GM19438 (cell line): ENCODE data around the gene C1orf232.

Experiments used
- ATAC-seq: cut with Tn5 transposase; IDR thresholded peaks from one replicate; pipeline ENCODE4 v1.9.1; 2021; ENCODE audit warnings: low read depth; ENCODE audit not compliant: unreplicated experiment

C1orf232 gene

GRCh38 chr1:26180010-26180506 is 11.3 kb upstream of the C1orf232 start:
- ATAC-seq = no peak

- ATAC-seq = no peak
Measured at GRCh38 chr1:26177182-26177684, 8.5 kb upstream of the C1orf232 start, which contains the start of gene CNKSR1. Gene CNKSR1, plus strand, starts transcription at chr1:26177491. Its CDS starts 57 bp downstream, at chr1:26177548.

- ATAC-seq = no peak
Measured at GRCh38 chr1:26175346-26175745, 6.6 kb upstream of the C1orf232 start.

DNA sequence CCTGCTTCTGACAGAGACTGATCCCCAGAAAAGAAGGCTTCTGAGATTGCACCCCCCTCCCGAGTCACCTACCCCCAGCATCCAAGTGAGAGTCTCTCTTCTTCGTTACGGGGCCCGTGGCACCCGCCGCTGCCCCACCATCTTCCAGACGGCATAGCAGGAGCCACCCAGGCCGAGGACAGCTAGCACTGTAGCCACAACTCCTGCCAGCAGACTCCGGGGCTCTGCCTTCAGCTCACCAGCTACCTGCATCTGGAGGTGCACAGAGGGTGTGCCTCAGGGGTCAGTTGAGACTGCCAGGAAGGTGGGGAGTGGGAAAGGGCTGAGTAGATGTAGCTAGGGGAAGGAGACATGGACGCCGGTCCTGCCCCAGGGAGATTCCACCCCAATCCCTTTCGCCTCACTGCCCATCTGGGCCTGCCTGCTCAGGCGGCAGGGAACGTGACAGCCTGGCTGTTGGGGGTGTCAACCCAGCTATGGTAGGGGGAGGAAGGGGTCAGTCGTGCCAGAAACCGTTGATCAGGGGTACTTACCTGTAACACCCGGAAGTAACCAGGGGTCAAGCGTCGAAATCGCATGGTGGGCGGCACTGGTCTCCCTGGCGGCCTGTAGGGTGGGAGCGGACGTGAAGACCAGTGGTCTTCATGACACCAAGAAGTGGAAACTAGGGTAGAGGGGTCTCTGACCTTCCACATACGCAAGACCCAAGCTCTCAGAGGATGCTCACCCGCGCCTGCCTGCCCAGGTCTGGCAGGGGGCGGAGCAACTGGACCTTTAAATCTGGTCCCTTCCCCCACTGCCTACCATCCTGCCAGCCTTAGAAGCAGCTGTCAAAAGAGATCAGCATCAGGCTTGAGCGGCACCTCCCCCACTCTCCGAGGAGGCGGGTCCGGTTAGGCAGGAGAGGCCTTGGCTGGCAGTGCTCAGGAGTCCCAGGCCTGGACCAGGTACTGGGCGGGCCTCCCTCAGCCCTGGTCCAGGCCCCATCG is 2.6 kb upstream of the C1orf232 start, which contains the start of gene ZNF593OS:
Gene ZNF593OS (minus strand): TSS at position 749 of the 989 bp plus-strand sequence. CDS start 171 bp downstream, at position 578.
- ATAC-seq = no peak

DNA sequence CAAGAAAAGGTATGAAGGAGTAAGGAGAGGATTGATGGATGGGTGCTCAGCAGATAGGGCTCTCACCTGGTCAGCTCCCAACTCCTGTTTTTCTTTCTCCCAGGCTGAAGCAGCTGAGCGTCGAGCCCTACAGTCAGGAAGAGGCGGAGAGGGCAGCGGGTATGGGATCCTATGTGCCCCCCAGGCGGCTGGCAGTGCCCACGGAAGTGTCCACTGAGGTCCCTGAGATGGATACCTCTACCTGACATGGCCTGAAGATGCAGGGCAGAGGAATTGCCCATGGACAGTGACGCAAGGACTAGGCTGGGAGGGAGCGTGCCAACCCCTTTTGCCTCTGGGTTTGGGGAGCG is 1.7 kb upstream of the C1orf232 start:
- ATAC-seq = no peak

DNA sequence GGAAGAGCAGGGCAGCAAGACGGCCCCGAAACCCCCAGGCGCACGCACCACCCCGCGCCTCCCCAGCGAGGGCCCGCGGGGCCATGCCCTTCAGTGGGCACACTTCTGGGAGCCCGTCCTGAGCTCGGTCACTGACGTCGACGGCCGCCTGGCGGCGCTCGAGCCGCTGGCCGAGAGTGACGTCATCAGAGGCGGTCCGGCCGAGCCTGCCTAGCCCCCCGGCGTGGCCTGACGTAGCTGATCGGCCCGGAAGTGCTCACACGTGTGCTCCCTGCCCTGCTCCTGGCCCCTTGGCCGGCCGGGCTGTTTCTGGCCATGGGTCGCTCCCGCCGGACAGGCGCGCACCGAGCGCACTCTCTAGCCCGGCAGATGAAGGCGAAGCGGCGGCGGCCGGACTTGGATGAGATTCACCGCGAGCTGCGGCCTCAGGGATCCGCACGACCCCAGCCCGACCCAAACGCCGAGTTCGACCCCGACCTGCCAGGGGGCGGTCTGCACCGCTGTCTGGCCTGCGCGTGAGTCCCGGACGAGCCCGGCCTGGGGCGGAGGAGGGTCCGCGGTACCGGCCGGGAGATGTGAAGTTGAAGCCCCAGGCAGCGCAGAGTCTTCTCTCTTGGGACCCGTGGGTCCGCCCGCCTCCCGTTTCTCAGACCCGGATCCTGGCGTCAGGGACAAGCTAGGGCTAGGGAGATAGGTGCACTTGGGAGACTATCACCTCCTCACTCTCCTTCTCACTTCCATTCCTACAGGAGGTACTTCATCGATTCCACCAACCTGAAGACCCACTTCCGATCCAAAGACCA is 1.1 kb upstream of the C1orf232 start, which contains the start of gene ZNF593:
Gene ZNF593 (plus strand): TSS at position 240 of the 803 bp plus-strand sequence. CDS start 76 bp downstream, at position 316.
- peak; percentile 95 for ATAC-seq

GRCh38 chr1:26169198-26169554 is 413 bp upstream of the C1orf232 start:
- ATAC-seq = no peak

DNA sequence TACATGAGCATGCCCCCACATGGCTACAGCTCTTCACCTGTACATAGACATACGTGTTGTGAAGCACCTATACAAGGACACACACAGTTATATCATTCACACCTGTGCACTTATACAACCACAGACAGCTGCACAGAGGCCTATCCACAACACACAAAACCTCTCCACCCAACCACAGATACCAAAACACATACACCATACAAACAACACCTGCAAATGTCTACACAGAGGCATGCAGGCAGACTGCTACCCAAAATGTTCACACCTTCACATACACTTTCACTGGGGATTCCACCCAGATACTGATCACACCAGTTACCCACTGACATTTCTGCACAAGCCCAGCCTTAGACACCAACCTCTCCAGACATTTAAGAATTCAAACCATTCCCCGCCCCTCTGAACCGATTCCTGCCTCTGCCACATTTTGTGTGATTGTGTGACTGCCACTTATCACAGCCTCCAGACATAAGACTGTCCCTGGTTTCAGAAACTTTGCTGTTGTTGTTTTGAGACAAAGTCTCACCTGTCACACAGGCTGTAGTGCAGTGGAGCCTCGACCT is 2.0 kb downstream of the C1orf232 start:
- no peak for ATAC-seq

GRCh38 chr1:26164861-26165842 is 3.6 kb downstream of the C1orf232 start:
- ATAC-seq = no peak

- no peak for ATAC-seq
Measured at GRCh38 chr1:26164036-26164860, 4.5 kb downstream of the C1orf232 start.

DNA sequence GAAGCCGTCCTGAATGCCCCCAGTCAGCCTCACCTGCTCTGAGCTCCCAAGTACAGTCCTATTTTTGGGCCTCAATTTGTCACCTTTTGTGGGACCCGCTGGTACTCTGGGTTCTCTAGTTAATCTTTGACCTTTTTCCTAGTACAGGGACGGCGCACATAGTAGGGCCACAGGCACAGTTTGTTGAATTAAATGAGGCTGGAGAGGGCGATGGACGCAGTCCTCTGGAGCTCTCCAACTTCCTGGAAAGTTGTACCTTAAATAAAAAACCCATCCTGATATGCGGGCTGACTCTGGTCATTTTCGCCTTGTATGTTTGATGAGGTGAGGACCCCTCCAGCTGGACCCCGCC is 5.1 kb downstream of the C1orf232 start:
- no peak for ATAC-seq

- no peak for ATAC-seq
Measured at GRCh38 chr1:26162220-26162709, 6.5 kb downstream of the C1orf232 start.

- no peak for ATAC-seq
Measured at GRCh38 chr1:26161415-26162219, 7.1 kb downstream of the C1orf232 start.

DNA sequence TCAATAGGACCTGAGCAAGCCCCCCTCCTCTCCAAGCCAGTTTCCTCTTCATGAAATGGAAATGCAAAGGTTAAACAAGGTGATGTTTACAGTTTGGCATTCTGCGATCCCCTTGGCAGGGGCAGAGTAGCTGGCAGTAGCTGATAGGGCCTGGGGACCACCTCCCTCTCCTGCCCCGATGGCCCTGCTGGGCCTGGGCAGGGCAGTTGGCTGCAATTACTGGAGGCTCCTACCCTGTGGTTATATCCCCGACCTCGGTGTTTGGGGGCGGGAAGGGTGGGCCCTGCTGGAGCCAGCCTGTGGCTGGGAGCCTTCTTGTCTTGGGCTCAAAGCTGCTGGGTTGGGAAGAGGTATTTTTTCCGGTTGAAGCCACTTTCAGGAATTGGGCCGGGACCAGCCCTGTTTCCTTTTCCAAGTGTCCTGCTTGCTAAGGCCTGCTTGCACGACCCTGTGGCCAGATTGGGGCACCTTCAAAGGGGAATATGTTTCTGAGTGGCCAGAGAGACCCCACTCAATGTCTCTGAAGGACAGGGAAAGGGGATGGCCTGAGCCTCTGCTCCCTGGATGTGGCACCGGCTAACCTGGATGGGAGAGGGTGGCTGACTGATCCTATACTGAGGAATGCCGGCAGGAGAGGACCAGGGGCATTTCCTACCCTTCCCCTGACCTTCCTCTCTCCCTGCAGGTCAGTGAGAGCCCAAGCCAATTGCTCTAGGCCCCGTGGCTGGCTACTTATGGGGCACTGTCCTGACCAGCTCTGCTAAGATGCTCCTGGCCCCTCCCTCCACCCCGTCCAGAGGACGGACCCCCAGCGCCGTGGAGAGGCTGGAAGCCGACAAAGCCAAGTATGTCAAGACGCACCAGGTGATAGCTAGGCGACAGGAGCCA is 8.0 kb downstream of the C1orf232 start:
- ATAC-seq = no peak

DNA sequence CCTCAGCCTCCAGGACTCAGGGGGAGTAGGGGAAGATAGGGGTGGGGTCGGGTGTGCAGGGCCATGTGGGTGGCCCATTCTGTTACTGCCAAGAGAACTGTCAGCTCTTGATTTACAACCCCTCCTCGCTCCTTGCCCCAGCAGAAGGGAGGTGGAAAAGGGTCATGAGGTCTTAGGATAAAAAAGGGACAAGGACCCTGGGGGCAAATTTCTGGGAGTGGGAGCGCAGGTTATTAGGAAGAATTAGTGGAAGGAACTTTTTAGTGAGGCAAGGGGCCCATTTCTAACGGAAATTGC is 9.1 kb downstream of the C1orf232 start:
- no peak for ATAC-seq

GRCh38 chr1:26158908-26159742 is 9.6 kb downstream of the C1orf232 start, which contains the start of gene FAM110D:
Gene FAM110D, plus strand, starts transcription at chr1:26159079. Its CDS starts 2,213 bp downstream, at chr1:26161292.
- no peak for ATAC-seq
